ENCODE measurements around the gene TBC1D23. TPM values are rescaled to one million over a fixed set of nuclear protein-coding genes. Genes with fewer than 3 reads are reported as not detected.

TBC1D23 gene
- total and polyA plus RNA-seq, 2 of the 13 experiments (the other 11 are each of a cell fraction or from before 2014, with no cell fraction given) = 28.7 to 35.4 TPM

- Histone ChIP-seq H3K4me1 (ENCODE audit: insufficient read depth, low read length) (peaks cover 10% of the 10 kb centered on the region), H3K4me3 (replicated peaks in 1 of 3; ENCODE audit: insufficient read depth in 1 of 3, low read depth in 2 of 3, low read length in 3 of 3) (no peak overlapping the region), H4K20me1 (ENCODE audit: insufficient read depth, low read length) (no peaks in the 10 kb centered on the region), H3K9me3 (ENCODE audit: low read length) (peaks cover 18% of the 10 kb centered on the region), H3K27me3 (ENCODE audit: control insufficient read depth in 1 of 2, insufficient read depth in 2 of 2, low read length in 2 of 2) (no peaks in the 10 kb centered on the region), H3K79me2 (ENCODE audit: insufficient read depth, low read length) (no peaks in the 10 kb centered on the region), H3K4me2 (ENCODE audit: low read depth, low read length) (no peak overlapping the region), H3K27ac (ENCODE audit: extremely low read length, insufficient read depth, low read length) (no peak overlapping the region), H3K36me3 (replicated peaks in 1 of 2; ENCODE audit: control insufficient read depth in 1 of 2, insufficient read depth in 2 of 2, low read length in 2 of 2) (no peaks in the 10 kb centered on the region), H2AFZ (ENCODE audit: low read length) (no peak overlapping the region), H3K9ac (ENCODE audit: insufficient read depth, low read depth, low read length) (no peak overlapping the region)
- ATAC-seq = no peak
- no peak for DNase-seq (ENCODE audit: low spot score)
- ChIA-PET CTCF (ENCODE audit: low intra/inter-chr PET ratio, low total read pairs) (no interaction called here), POLR2A (no interaction called here)
- in situ Hi-C loops (cut with HindIII; ENCODE audit: extremely low pct_ligation_motif_present, low pct_unique_long_range_greater_than_20kb) = no loop called here
- no TSS peak for BruUV-seq (replicated peaks)
- intact Hi-C loops (cut with micrococcal nuclease; ENCODE audit: unreplicated experiment) = no loop called here
- no peak for FAIRE-seq
- TF ChIP-seq, protein P1, sequence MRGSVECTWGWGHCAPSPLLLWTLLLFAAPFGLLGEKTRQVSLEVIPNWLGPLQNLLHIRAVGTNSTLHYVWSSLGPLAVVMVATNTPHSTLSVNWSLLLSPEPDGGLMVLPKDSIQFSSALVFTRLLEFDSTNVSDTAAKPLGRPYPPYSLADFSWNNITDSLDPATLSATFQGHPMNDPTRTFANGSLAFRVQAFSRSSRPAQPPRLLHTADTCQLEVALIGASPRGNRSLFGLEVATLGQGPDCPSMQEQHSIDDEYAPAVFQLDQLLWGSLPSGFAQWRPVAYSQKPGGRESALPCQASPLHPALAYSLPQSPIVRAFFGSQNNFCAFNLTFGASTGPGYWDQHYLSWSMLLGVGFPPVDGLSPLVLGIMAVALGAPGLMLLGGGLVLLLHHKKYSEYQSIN (CRISPR knock-in tag; IDR thresholded peaks at IDR 0.05; ENCODE audit: borderline replicate concordance) = no peak
- no peak for TF ChIP-seq ZNF225 (CRISPR knock-in tag; IDR thresholded peaks at IDR 0.05)
- TF ChIP-seq IRF1 (CRISPR knock-in tag; IDR thresholded peaks at IDR 0.05; ENCODE audit: low read depth) = no peak
- TF ChIP-seq, protein P2, sequence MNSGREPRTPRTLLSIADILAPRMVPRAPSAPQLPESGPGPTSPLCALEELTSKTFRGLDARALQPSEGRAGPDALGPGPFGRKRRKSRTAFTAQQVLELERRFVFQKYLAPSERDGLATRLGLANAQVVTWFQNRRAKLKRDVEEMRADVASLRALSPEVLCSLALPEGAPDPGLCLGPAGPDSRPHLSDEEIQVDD (CRISPR knock-in tag; IDR thresholded peaks at IDR 0.05; ENCODE audit: borderline replicate concordance) = no peak
- no peak for TF ChIP-seq ATRX (CRISPR knock-in tag; IDR thresholded peaks at IDR 0.05; ENCODE audit: borderline replicate concordance)
- TF ChIP-seq FOXA1 (IDR thresholded peaks at IDR 0.05) = no peak
- TF ChIP-seq FOXA1 (CRISPR knock-in tag; IDR thresholded peaks at IDR 0.05) = no peak
- no peak for TF ChIP-seq SRF (IDR thresholded peaks at IDR 0.05; ENCODE audit: low read depth, low read length)
- TF ChIP-seq MTF2 (CRISPR knock-in tag; IDR thresholded peaks at IDR 0.05; ENCODE audit: borderline replicate concordance) = no peak
- no peak for TF ChIP-seq BHLHE40 (IDR thresholded peaks at IDR 0.05; ENCODE audit: low read length)
- no peak for TF ChIP-seq FOSL2 (CRISPR knock-in tag; IDR thresholded peaks at IDR 0.05)
- TF ChIP-seq FOXK1 (CRISPR knock-in tag; IDR thresholded peaks at IDR 0.05; ENCODE audit: borderline replicate concordance, low read depth) = no peak
- TF ChIP-seq ZNF749 (CRISPR knock-in tag; IDR thresholded peaks at IDR 0.05; ENCODE audit: borderline replicate concordance) = no peak
- no peak for TF ChIP-seq MBD4 (IDR thresholded peaks at IDR 0.05; ENCODE audit: borderline replicate concordance, low read length)
- WGBS (ENCODE audit: low lambda C conversion rate) = 95% methylated on average over 1 of the region's 1 CpG
These were observed 39.6 kb upstream of the TBC1D23 start for GRCh38 chr3:100221159-100221558.

Measured in HepG2 (cell line).